ENCODE measurements around the gene LRRC49. TPM values are rescaled to one million over a fixed set of nuclear protein-coding genes. Genes with fewer than 3 reads are reported as not detected.

Gene LRRC49
- total RNA-seq, 6 experiments from 2014 or later = 0.25 to 0.79 (median 0.57) TPM

GRCh38 chr15:70859322-70859908 lies 33.2 kb upstream of the LRRC49 start:
- Histone ChIP-seq H3K27ac (no peak overlapping the region), H3K9me3 (no peaks in the 10 kb centered on the region), H3K4me1 (no peaks in the 10 kb centered on the region), H3K36me3 (no peaks in the 10 kb centered on the region), H3K27me3 (no peaks in the 10 kb centered on the region), H3K4me3 (no peak overlapping the region)
- ATAC-seq = no peak
- intact Hi-C loops (cut with DNase I) = no loop called here
- no peak for DNase-seq
- no peak for TF ChIP-seq CTCF (IDR thresholded peaks at IDR 0.05)
- WGBS (ENCODE audit: insufficient coverage, low coverage, low lambda C conversion rate, missing lambda C conversion rate) = 80% methylated on average over 1 of the region's 14 CpGs

- no peaks in the 10 kb centered on the region for H3K27me3 ChIP-seq
- ATAC-seq (no peak), DNase-seq (no peak)
- no peak for TF ChIP-seq CTCF (IDR thresholded peaks at IDR 0.05)
- H3K4me1 ChIP-seq = no peaks in the 10 kb centered on the region
- H3K4me3 ChIP-seq = no peak overlapping the region
- 100% methylated on average over 1 of the region's 11 CpGs for WGBS (ENCODE audit: insufficient coverage, low coverage, low lambda C conversion rate, missing lambda C conversion rate)
- H3K27ac ChIP-seq = no peak overlapping the region
- no peaks in the 10 kb centered on the region for H3K36me3 ChIP-seq
- intact Hi-C loops (cut with DNase I) = no loop called here
- no peaks in the 10 kb centered on the region for H3K9me3 ChIP-seq
These were observed 32.6 kb upstream of the LRRC49 start for GRCh38 chr15:70859998-70860397.

GRCh38 chr15:70863450-70864218 lies 29.0 kb upstream of the LRRC49 start:
- Histone ChIP-seq H3K27ac (no peak overlapping the region), H3K4me3 (no peak overlapping the region), H3K36me3 (no peaks in the 10 kb centered on the region), H3K27me3 (no peaks in the 10 kb centered on the region), H3K9me3 (no peaks in the 10 kb centered on the region), H3K4me1 (no peaks in the 10 kb centered on the region)
- peak in 1 of 4 donors; percentile 17 for ATAC-seq
- TF ChIP-seq CTCF (IDR thresholded peaks at IDR 0.05) (no peak), POLR2A (IDR thresholded peaks at IDR 0.05) (no peak)
- DNase-seq = no peak
- intact Hi-C loops (cut with DNase I) = no loop called here
- WGBS (ENCODE audit: insufficient coverage, low coverage, low lambda C conversion rate, missing lambda C conversion rate) = 93% methylated on average over 2 of the region's 4 CpGs

- H3K9me3 ChIP-seq = no peaks in the 10 kb centered on the region
- DNase-seq = no peak
- ATAC-seq = no peak
- intact Hi-C loops (cut with DNase I) = no loop called here
- no peak overlapping the region for H3K4me3 ChIP-seq
- TF ChIP-seq POLR2A (IDR thresholded peaks at IDR 0.05) (no peak), CTCF (IDR thresholded peaks at IDR 0.05) (no peak)
- H3K4me1 ChIP-seq = no peaks in the 10 kb centered on the region
- WGBS (ENCODE audit: insufficient coverage, low coverage, low lambda C conversion rate, missing lambda C conversion rate) = 76% methylated on average over 5 of the region's 5 CpGs
- no peaks in the 10 kb centered on the region for H3K27me3 ChIP-seq
- H3K36me3 ChIP-seq = no peaks in the 10 kb centered on the region
- H3K27ac ChIP-seq = no peak overlapping the region
These were observed 25.5 kb upstream of the LRRC49 start for GRCh38 chr15:70866982-70867641.
